Skeletal muscle cell (primary cell): Measurements from ENCODE around the gene AGR3.

Source experiments
- DNase-seq: peaks from one replicate; pipeline ENCODE4 v3.0.0-alpha.2; 2010; ENCODE audit warnings: low read depth
- H3K4me3 ChIP-seq: 2 replicates; pipeline ENCODE4 v1.5.1; 2011; ENCODE audit warnings: low read depth, mild to moderate bottlenecking, control low read depth, low read length, moderate library complexity

Gene AGR3

DNA sequence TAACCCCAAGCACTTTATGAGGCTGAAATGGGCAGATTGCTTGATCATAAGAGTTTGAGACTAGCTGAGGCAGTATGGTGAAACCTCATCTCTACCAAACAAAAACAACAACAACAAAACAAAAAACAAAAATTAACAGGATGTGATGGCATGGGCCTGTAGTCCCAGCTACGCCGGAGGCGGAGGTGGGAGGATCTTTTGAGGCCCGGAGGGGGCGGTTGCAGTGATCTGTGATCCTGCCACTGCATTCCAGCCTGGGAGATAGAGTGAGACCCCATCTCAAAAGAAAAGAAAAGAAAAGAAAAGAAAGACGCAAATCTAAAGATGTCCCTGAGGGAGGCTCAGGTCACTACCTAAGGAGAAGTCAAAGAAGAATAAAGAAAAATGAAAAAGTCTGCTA lies 41.7 kb downstream of the AGR3 start:
- no peak overlapping the region for H3K4me3 ChIP-seq
- DNase-seq, result no peak

DNA sequence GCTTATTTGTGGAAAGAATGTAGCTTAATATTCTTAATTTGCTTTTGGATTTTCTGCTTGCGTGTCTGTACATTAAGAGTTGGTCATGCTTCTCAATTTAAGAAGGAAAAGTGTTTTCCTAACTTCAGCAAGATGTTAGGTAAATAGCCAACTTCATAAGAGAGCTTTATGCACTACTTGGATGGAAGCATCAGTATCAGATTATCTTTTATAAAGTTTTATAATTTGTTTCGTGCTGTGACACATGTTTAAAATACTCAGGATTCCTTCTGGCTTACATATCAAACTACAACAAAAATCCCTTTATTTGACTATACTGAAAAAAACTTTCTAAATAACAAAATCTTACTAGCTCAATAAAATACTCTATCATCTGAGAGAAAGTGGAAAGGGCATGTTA lies 42.1 kb downstream of the AGR3 start:
- no peak for DNase-seq
- no peak overlapping the region for H3K4me3 ChIP-seq

GRCh38 chr7:16838891-16839290 lies 42.9 kb downstream of the AGR3 start:
- no peak for DNase-seq
- no peak overlapping the region for H3K4me3 ChIP-seq

GRCh38 chr7:16838386-16838785 lies 43.4 kb downstream of the AGR3 start:
- H3K4me3 ChIP-seq, result no peak overlapping the region
- DNase-seq, result no peak

GRCh38 chr7:16836481-16836880 lies 45.3 kb downstream of the AGR3 start:
- no peak overlapping the region for H3K4me3 ChIP-seq
- DNase-seq, result no peak

- no peak overlapping the region for H3K4me3 ChIP-seq
- no peak for DNase-seq
These were observed 48.4 kb downstream of the AGR3 start for GRCh38 chr7:16833373-16833772.

DNA sequence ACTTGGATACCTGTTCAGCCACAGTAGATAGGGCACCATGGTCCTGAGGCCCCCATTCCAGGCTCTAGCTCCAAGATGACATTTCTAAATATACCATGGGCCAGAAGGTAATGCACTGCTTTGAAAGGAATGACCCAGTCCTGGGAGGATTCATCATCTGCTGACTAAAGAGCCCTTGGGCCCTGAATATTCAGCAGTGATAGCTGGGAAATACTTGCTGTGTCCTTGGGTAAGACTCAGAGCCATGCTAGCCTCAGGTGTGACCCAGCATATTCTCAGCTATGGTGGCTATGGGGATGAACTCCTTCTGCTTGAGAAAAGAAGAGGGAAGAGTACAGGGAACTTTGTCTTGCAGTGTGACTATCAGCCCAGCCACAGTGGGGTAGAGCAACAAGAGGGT lies 55.7 kb downstream of the AGR3 start:
- H3K4me3 ChIP-seq, result no peak overlapping the region

DNA sequence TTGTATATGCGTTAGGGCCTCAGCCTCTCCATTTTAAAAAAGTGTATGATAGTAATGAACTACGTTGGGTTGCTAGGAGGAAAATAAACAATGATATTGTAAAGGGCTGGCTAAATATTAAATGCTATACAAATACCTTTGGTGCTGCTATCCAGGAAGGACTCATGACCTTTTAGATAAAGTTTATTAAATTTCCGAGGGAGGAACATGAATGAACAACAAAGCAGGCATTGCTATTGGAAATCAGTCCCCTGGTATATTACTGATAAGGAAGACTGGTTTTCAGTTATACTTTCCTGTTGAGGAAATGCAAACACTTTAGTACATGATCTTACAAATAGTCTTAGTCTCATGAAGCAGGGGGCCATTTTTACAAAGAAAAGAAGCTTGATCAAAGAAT lies 59.8 kb downstream of the AGR3 start:
- H3K4me3 ChIP-seq, result no peak overlapping the region
- no peak for DNase-seq

More for the DNA sequence above, 55.7 kb downstream of the AGR3 start:
- DNase-seq, result no peak

- H3K4me3 ChIP-seq, result no peak overlapping the region
- no peak for DNase-seq
These were observed 63.1 kb downstream of the AGR3 start for GRCh38 chr7:16818732-16819131.

- no peak overlapping the region for H3K4me3 ChIP-seq
- DNase-seq, result peak; percentile 45
These were observed 64.2 kb downstream of the AGR3 start for GRCh38 chr7:16817536-16817935.

- no peak overlapping the region for H3K4me3 ChIP-seq
- no peak for DNase-seq
These were observed 65.0 kb downstream of the AGR3 start for GRCh38 chr7:16816824-16817223.

- H3K4me3 ChIP-seq, result no peak overlapping the region
- DNase-seq, result no peak
These were observed 66.8 kb downstream of the AGR3 start for GRCh38 chr7:16815001-16815400.

- no peak for DNase-seq
- H3K4me3 ChIP-seq, result no peak overlapping the region
These were observed 68.6 kb downstream of the AGR3 start for GRCh38 chr7:16813232-16813616.

- DNase-seq, result no peak
These were observed 69.1 kb downstream of the AGR3 start for GRCh38 chr7:16812542-16813231.

DNA sequence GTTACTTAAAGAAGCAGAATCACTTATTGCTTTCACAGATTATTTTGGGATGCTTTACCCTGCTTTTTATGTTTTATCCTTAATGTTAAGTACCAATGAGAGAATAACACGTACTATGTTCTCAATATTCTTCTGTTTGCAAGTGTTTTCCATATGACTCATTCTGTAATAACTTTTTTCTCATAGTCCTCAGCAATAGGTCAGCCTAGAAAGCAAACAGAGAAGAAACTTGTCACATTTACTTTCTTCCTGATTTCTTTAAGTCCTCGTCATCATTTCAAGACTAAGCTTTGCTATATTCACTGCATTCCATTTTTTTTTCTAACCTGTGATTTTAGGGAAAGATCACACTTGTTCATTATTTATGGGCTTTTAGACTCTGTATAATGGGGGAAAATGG lies 70.2 kb downstream of the AGR3 start:
- H3K4me3 ChIP-seq, result no peak overlapping the region
- peak; percentile 45 for DNase-seq

More at GRCh38 chr7:16812542-16813231, 69.1 kb downstream of the AGR3 start:
- no peak overlapping the region for H3K4me3 ChIP-seq

- H3K4me3 ChIP-seq, result no peak overlapping the region
- no peak for DNase-seq
These were observed 71.2 kb downstream of the AGR3 start for GRCh38 chr7:16810573-16810972.

DNA sequence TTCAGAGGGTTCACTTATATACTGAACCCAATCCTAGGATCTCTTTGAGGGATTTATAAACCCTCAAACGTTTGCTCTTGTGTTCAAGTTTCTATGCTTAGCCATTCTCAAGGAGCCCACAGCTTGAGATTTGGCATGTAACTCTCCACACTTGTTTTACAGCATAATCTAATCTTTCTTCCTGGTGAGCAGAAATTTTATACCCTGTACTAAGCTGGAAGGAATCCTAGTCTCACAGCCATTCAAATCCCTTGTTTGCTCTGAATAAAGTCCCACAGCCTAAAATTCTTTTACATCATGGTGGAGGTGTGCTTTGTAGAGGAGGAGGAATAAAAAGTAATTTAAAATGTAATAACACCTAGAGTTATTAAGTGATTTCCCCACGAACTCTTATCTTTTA lies 71.7 kb downstream of the AGR3 start:
- DNase-seq, result no peak
- H3K4me3 ChIP-seq, result no peak overlapping the region
